Activated CD4-positive, alpha-beta T cell treated with anti-CD3 and anti-CD28 coated beads, Interleukin-2, amount 50 U/mL, for 1 hour (primary cell): ENCODE results near the gene DDIT3.
A peak's percentile ranks its signal among the peaks of the same experiment; 100 is the strongest.

Experiments
- DNase-seq: peaks from one replicate; pipeline ENCODE4 v3.0.0-alpha.2; 2020

Gene DDIT3

GRCh38 chr12:57479376-57480115, 40.8 kb downstream of the DDIT3 start, which contains the start of gene ARHGAP9:
Gene ARHGAP9, minus strand, starts transcription at chr12:57479866. Its CDS starts 460 bp downstream, at chr12:57479406.
- DNase-seq: peak; percentile 60

- DNase-seq: no peak
Observed at GRCh38 chr12:57479043-57479375, 41.3 kb downstream of the DDIT3 start.

GRCh38 chr12:57477710-57478681, 42.3 kb downstream of the DDIT3 start:
- DNase-seq: peak; percentile 58

GRCh38 chr12:57476993-57477709, 43.2 kb downstream of the DDIT3 start:
- DNase-seq: no peak

GRCh38 chr12:57476162-57476992, 43.9 kb downstream of the DDIT3 start:
- peak; percentile 73 for DNase-seq

GRCh38 chr12:57475271-57476161, 44.8 kb downstream of the DDIT3 start:
- no peak for DNase-seq

GRCh38 chr12:57474862-57475261, 45.5 kb downstream of the DDIT3 start:
- no peak for DNase-seq

GRCh38 chr12:57474430-57474829, 45.9 kb downstream of the DDIT3 start:
- no peak for DNase-seq

- no peak for DNase-seq
Observed at GRCh38 chr12:57473886-57474285, 46.4 kb downstream of the DDIT3 start.

GRCh38 chr12:57473392-57473791, 46.9 kb downstream of the DDIT3 start:
- no peak for DNase-seq

- no peak for DNase-seq
Observed at GRCh38 chr12:57472391-57472790, 47.9 kb downstream of the DDIT3 start.

GRCh38 chr12:57471661-57472060, 48.7 kb downstream of the DDIT3 start:
- DNase-seq: no peak

GRCh38 chr12:57470970-57471656, 49.2 kb downstream of the DDIT3 start:
- no peak for DNase-seq

GRCh38 chr12:57470286-57470969, 49.9 kb downstream of the DDIT3 start:
- DNase-seq: no peak

- no peak for DNase-seq
Observed at GRCh38 chr12:57469296-57470164, 50.8 kb downstream of the DDIT3 start.

GRCh38 chr12:57467915-57468314, 52.4 kb downstream of the DDIT3 start:
- no peak for DNase-seq

GRCh38 chr12:57467212-57467874, 53.0 kb downstream of the DDIT3 start:
- no peak for DNase-seq
